HG02642 (cell line): ENCODE measurements around the gene STOML2.
"Not testable (repeated sequence)": the region's sequence is repeated elsewhere in the genome, so short reads cannot be mapped to it uniquely, and the experiment has no call there.

Experiments
- ATAC-seq: cut with Tn5 transposase; IDR thresholded peaks from one replicate; pipeline ENCODE4 v1.9.1; 2021; ENCODE audit warnings: mild to moderate bottlenecking; ENCODE audit not compliant: unreplicated experiment, poor library complexity

The STOML2 gene

GRCh38 chr9:35102769-35103659, at the start of gene STOML2:
STOML2 (minus strand) TSS chr9:35103131; CDS start chr9:35103094, 37 bp downstream.
- ATAC-seq, result peak; percentile 94

GRCh38 chr9:35147941-35148563, 45.1 kb upstream of the STOML2 start:
- not testable (repeated sequence) for ATAC-seq

- no peak for ATAC-seq
These were observed 39.1 kb upstream of the STOML2 start for GRCh38 chr9:35142037-35142436.

GRCh38 chr9:35140093-35140492, 37.2 kb upstream of the STOML2 start:
- no peak for ATAC-seq

- no peak for ATAC-seq
These were observed 33.9 kb upstream of the STOML2 start for GRCh38 chr9:35136866-35137265.

- no peak for ATAC-seq
These were observed 33.1 kb upstream of the STOML2 start for GRCh38 chr9:35135988-35136387.

GRCh38 chr9:35134920-35135319, 32.0 kb upstream of the STOML2 start:
- no peak for ATAC-seq

- ATAC-seq, result peak; percentile 51
These were observed 14.1 kb upstream of the STOML2 start for GRCh38 chr9:35116898-35117551.

- ATAC-seq, result peak; percentile 1
These were observed 13.6 kb upstream of the STOML2 start for GRCh38 chr9:35116539-35116897.

- peak; percentile 70 for ATAC-seq
These were observed 13.0 kb upstream of the STOML2 start, which contains the start of gene ATOSB for GRCh38 chr9:35115680-35116538. ATOSB (minus strand) TSS chr9:35115862; CDS start chr9:35108274, 7,588 bp downstream.

GRCh38 chr9:35114840-35115628, 12.1 kb upstream of the STOML2 start:
- ATAC-seq, result no peak

- ATAC-seq, result no peak
These were observed 11.3 kb upstream of the STOML2 start for GRCh38 chr9:35114113-35114839.

GRCh38 chr9:35112257-35113020, 9.5 kb upstream of the STOML2 start:
- ATAC-seq, result no peak

GRCh38 chr9:35111001-35111933, 8.3 kb upstream of the STOML2 start:
- ATAC-seq, result peak; percentile 75

- no peak for ATAC-seq
These were observed 7.4 kb upstream of the STOML2 start for GRCh38 chr9:35110327-35110761.

- ATAC-seq, result no peak
These were observed 6.1 kb upstream of the STOML2 start for GRCh38 chr9:35108946-35109575.
